CD14-positive monocyte (primary cell): Measurements from ENCODE around the gene GHRH. TPM values are rescaled to one million over a fixed set of nuclear protein-coding genes. Genes with fewer than 3 reads are reported as not detected.

Experiments
- DNase-seq, 3 donors: peaks; one replicate each; pipeline ENCODE4 v3.0.0-alpha.2; 2011 to 2022
- H2AFZ ChIP-seq: 2 replicates; pipeline ENCODE4 v1.6.0; 2012; ENCODE audit warnings: mild to moderate bottlenecking, low read depth, low read length, inconsistent platforms; ENCODE audit not compliant: insufficient read depth, poor library complexity, severe bottlenecking
- H3K27ac ChIP-seq, 2 donors: 1 replicate in 1 of 2; 2 replicates in 1 of 2; pipeline ENCODE4 v1.5.1; 2012 to 2013; ENCODE audit warnings: low read length in 2 of 2, control low read depth in 1 of 2, inconsistent platforms in 1 of 2, low read depth in 1 of 2, mild to moderate bottlenecking in 1 of 2
- H3K27me3 ChIP-seq, 2 donors: one replicate each; pipeline versions ENCODE4 v1.6.0 to v1.6.1; 2011 to 2013; ENCODE audit warnings: low read length in 2 of 2; ENCODE audit not compliant: control insufficient read depth in 2 of 2, insufficient read depth in 2 of 2
- H3K36me3 ChIP-seq, 2 donors: replicated peaks in 1 of 2; 1 replicate in 1 of 2; 2 replicates in 1 of 2; pipeline versions ENCODE4 v1.5.1 to v1.6.1; 2012 to 2013; ENCODE audit warnings: low read length in 2 of 2, control low read depth in 1 of 2, inconsistent platforms in 1 of 2, mild to moderate bottlenecking in 1 of 2; ENCODE audit not compliant: insufficient read depth in 2 of 2, control insufficient read depth in 1 of 2
- H3K4me1 ChIP-seq, 2 donors: 1 replicate in 1 of 2; 2 replicates in 1 of 2; pipeline versions ENCODE4 v1.5.1 to v1.6.1; 2012 to 2013; ENCODE audit warnings: low read length in 2 of 2, control low read depth in 1 of 2, inconsistent platforms in 1 of 2, mild to moderate bottlenecking in 1 of 2, moderate library complexity in 1 of 2; ENCODE audit not compliant: insufficient read depth in 2 of 2, control insufficient read depth in 1 of 2
- H3K4me2 ChIP-seq: replicated peaks from 2 replicates; pipeline ENCODE3; 2012; ENCODE audit warnings: low read length, moderate library complexity, mild to moderate bottlenecking; ENCODE audit not compliant: poor library complexity, severe bottlenecking; ENCODE audit errors: extremely low read depth
- H3K4me3 ChIP-seq, 3 experiments: fragments of 200-600 bp in 1 of 3; sonication (generic) in 1 of 3; replicated peaks in 1 of 3; 1 replicate in 2 of 3; 2 replicates in 1 of 3; pipeline ENCODE4 v1.5.1; 2011 to 2013; ENCODE audit warnings: low read length in 3 of 3, mild to moderate bottlenecking in 3 of 3, control low read depth in 2 of 3, low read depth in 2 of 3, inconsistent platforms in 1 of 3, moderate library complexity in 1 of 3
- H3K79me2 ChIP-seq: 2 replicates; pipeline ENCODE4 v1.6.0; 2012; ENCODE audit warnings: mild to moderate bottlenecking, control low read depth, inconsistent platforms, low read length, moderate library complexity; ENCODE audit not compliant: insufficient read depth
- H3K9ac ChIP-seq: 2 replicates; pipeline ENCODE4 v1.6.0; 2017; ENCODE audit warnings: low read length, mild to moderate bottlenecking; ENCODE audit not compliant: insufficient read depth, poor library complexity, severe bottlenecking
- H3K9me3 ChIP-seq, 2 donors: replicated peaks in 1 of 2; 1 replicate in 1 of 2; 2 replicates in 1 of 2; pipeline versions ENCODE4 v1.5.1 to v1.6.1; 2012 to 2013; ENCODE audit warnings: low read length in 2 of 2, control low read depth in 1 of 2; ENCODE audit not compliant: control insufficient read depth in 1 of 2, insufficient read depth in 1 of 2
- H4K20me1 ChIP-seq: 2 replicates; pipeline ENCODE4 v1.6.0; 2012; ENCODE audit warnings: mild to moderate bottlenecking, low read length, control low read depth, moderate library complexity; ENCODE audit not compliant: insufficient read depth
- H3K27ac Mint-ChIP-seq, 7 donors: one replicate each; pipeline ENCODE4 v1.8.0; 2020; ENCODE audit warnings: mild to moderate bottlenecking in 7 of 7, mixed read lengths in 7 of 7, moderate library complexity in 6 of 7, inconsistent platforms in 2 of 7
- H3K27me3 Mint-ChIP-seq, 3 donors: one replicate each; pipeline ENCODE4 v1.8.0; 2021 to 2022; ENCODE audit warnings: low read depth in 3 of 3, mild to moderate bottlenecking in 3 of 3, mixed read lengths in 3 of 3, moderate library complexity in 3 of 3, inconsistent platforms in 1 of 3
- H3K36me3 Mint-ChIP-seq, 2 donors: one replicate each; pipeline ENCODE4 v1.8.0; 2020; ENCODE audit warnings: mixed read lengths in 2 of 2, inconsistent platforms in 1 of 2, mild to moderate bottlenecking in 1 of 2
- H3K4me1 Mint-ChIP-seq: one replicate; pipeline ENCODE4 v1.8.0; 2020; ENCODE audit warnings: mild to moderate bottlenecking, mixed read lengths
- H3K4me3 Mint-ChIP-seq, 2 donors: one replicate each; pipeline ENCODE4 v1.8.0; 2020; ENCODE audit warnings: mild to moderate bottlenecking in 2 of 2, mixed read lengths in 2 of 2, moderate library complexity in 1 of 2
- H3K9me3 Mint-ChIP-seq, 7 donors: one replicate each; pipeline ENCODE4 v1.8.0; 2020 to 2022; ENCODE audit warnings: mixed read lengths in 7 of 7, mild to moderate bottlenecking in 6 of 7, moderate library complexity in 6 of 7, inconsistent platforms in 2 of 7
- WGBS: methylation state at CpG from one replicate; pipeline ENCODE4 v1.1.5; 2013; ENCODE audit warnings: missing lambda C conversion rate; ENCODE audit not compliant: insufficient coverage; 5-methylcytosine and 5-hydroxymethylcytosine counted together
- intact Hi-C, 2 donors: fragments of 100-400 bp; cut with micrococcal nuclease; formaldehyde crosslinking; loops; one replicate each; pipeline versions ENCODE4 v1.15.0 to v1.15.1; 2023
- polyA plus RNA-seq, 3 donors: library from polyadenylated mRNA; depleted of rRNA in 1 of 3; unstranded in 2 of 3; stranded (reverse) in 1 of 3; fragments of 300-500 nt in 2 of 3; fragments of >200 nt in 1 of 3; fragmentation: Illumina TruSeq in 2 of 3; gene quantifications; 1 replicate in 2 of 3; 2 replicates in 1 of 3; pipeline ENCODE4 v1.2.3, GENCODE V29; 2012 to 2021
- TF ChIP-seq, protein P1 (sequence below): fragments of 200-600 bp; IDR thresholded peaks from one replicate; pipeline ENCODE4 v1.8.0; 2022; ENCODE audit warnings: antibody characterized with exemption, mild to moderate bottlenecking

Gene GHRH
- polyA plus RNA-seq, 3 donors = not detected

DNA sequence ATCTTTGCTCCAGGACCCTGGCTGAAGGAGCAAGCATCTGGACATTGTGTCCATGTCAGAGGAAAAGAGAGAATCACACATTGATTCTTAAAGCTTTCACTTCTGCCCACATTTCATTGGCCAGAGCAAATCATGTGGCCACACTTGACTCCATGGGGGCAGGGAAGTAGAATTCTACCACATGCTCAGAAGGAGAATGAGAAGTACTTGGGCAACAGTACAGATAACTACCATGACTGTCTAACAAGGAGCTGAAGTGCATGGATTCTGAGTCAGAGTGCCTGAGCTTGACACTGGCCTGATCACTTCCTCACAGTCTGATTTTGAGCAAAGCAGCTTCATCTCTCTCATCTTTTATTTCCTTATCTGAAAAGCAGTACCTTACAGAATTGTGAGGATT, 38.6 kb downstream of the GHRH start:
- H3K4me2 ChIP-seq = peak overlapping the region; percentile 37
- Mint-ChIP-seq H3K4me1 (peaks cover 14% of the 10 kb centered on the region), H3K9me3 (no peaks in the 10 kb centered on the region), H3K27ac (peak overlapping the region; percentile 89 to 98 (median 93)), H3K36me3 (peaks cover 62 to 83% of the 10 kb centered on the region in 2 donors), H3K27me3 (peaks cover 0 to 3% (median 0%) of the 10 kb centered on the region in 3 donors), H3K4me3 (peak overlapping the region in 1 of 2 donors; percentile 68)
- H3K9me3 ChIP-seq = no peaks in the 10 kb centered on the region
- intact Hi-C loops = loop anchor here in 1 of 2 donors (2.0 to 5.0 kb wide), 2 partner anchors 44 kb away; partner anchors contain the start of genes MROH8 and RPN2
- H3K9ac ChIP-seq = no peak overlapping the region
- TF ChIP-seq, protein P1, sequence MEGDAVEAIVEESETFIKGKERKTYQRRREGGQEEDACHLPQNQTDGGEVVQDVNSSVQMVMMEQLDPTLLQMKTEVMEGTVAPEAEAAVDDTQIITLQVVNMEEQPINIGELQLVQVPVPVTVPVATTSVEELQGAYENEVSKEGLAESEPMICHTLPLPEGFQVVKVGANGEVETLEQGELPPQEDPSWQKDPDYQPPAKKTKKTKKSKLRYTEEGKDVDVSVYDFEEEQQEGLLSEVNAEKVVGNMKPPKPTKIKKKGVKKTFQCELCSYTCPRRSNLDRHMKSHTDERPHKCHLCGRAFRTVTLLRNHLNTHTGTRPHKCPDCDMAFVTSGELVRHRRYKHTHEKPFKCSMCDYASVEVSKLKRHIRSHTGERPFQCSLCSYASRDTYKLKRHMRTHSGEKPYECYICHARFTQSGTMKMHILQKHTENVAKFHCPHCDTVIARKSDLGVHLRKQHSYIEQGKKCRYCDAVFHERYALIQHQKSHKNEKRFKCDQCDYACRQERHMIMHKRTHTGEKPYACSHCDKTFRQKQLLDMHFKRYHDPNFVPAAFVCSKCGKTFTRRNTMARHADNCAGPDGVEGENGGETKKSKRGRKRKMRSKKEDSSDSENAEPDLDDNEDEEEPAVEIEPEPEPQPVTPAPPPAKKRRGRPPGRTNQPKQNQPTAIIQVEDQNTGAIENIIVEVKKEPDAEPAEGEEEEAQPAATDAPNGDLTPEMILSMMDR = no peak
- H2AFZ ChIP-seq = peak overlapping the region; percentile 52
- peak; percentile 90 to 96 (median 96) for DNase-seq
- peaks cover 13 to 16% of the 10 kb centered on the region in 2 donors for H3K4me1 ChIP-seq
- peak overlapping the region; percentile 0 to 81 for H3K27ac ChIP-seq
- peaks cover 61 to 86% of the 10 kb centered on the region in 2 donors for H3K36me3 ChIP-seq
- no peaks in the 10 kb centered on the region for H3K27me3 ChIP-seq
- peaks cover 4% of the 10 kb centered on the region for H3K79me2 ChIP-seq
- H4K20me1 ChIP-seq = no peaks in the 10 kb centered on the region
- H3K4me3 ChIP-seq = no peak overlapping the region

DNA sequence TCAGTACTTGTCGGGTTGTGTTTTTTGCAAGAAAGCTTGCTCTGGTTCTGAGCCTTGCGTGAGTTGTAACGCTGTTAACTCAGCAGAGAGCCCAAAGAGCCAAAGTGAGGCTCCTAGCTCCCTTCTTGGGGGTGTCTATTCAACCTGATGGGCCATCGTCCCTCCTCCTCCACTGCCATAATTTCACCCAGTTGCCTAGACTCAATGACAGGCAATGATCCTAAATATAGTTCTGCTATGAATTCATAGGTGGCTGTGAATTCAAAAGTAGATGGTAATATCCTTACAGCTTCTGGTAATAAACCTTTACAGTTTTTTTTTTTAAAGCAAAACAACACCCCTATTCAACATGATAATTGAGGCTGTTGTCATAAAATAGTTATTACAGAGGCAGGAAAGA, 39.5 kb downstream of the GHRH start:
- H3K27ac Mint-ChIP-seq = peak overlapping the region; percentile 35 to 93 (median 61)
- intact Hi-C loops = loop anchor here in 1 of 2 donors (2.0 to 5.0 kb wide), 2 partner anchors 43 to 45 kb away; partner anchors contain the start of genes MROH8 and RPN2
- H3K4me1 ChIP-seq = peaks cover 13 to 16% of the 10 kb centered on the region in 2 donors
- no peaks in the 10 kb centered on the region for H3K9me3 Mint-ChIP-seq
- TF ChIP-seq, protein P1 = no peak
- 100% methylated on average over 1 of the region's 4 CpGs for WGBS
- H3K36me3 Mint-ChIP-seq = peaks cover 59 to 83% of the 10 kb centered on the region in 2 donors
- peaks cover 59 to 86% of the 10 kb centered on the region in 2 donors for H3K36me3 ChIP-seq
- no peak overlapping the region for H3K4me3 ChIP-seq
- no peak overlapping the region for H2AFZ ChIP-seq
- H3K4me2 ChIP-seq = no peak overlapping the region
- no peak overlapping the region for H3K9ac ChIP-seq
- H3K79me2 ChIP-seq = peaks cover 4% of the 10 kb centered on the region
- H3K9me3 ChIP-seq = no peaks in the 10 kb centered on the region
- H3K4me1 Mint-ChIP-seq = peaks cover 14% of the 10 kb centered on the region
- peak overlapping the region in 1 of 2 donors; percentile 81 for H3K27ac ChIP-seq
- H4K20me1 ChIP-seq = no peaks in the 10 kb centered on the region
- no peak for DNase-seq
- H3K27me3 Mint-ChIP-seq = peaks cover 0 to 3% (median 2%) of the 10 kb centered on the region in 3 donors
- H3K27me3 ChIP-seq = no peaks in the 10 kb centered on the region
- H3K4me3 Mint-ChIP-seq = no peak overlapping the region
